GM18858 (cell line): Measurements from ENCODE around the gene TBC1D10A.

ENCODE experiments used
- ATAC-seq: cut with Tn5 transposase; IDR thresholded peaks from one replicate; pipeline ENCODE4 v1.9.1; 2021; ENCODE audit not compliant: unreplicated experiment

The TBC1D10A gene

DNA sequence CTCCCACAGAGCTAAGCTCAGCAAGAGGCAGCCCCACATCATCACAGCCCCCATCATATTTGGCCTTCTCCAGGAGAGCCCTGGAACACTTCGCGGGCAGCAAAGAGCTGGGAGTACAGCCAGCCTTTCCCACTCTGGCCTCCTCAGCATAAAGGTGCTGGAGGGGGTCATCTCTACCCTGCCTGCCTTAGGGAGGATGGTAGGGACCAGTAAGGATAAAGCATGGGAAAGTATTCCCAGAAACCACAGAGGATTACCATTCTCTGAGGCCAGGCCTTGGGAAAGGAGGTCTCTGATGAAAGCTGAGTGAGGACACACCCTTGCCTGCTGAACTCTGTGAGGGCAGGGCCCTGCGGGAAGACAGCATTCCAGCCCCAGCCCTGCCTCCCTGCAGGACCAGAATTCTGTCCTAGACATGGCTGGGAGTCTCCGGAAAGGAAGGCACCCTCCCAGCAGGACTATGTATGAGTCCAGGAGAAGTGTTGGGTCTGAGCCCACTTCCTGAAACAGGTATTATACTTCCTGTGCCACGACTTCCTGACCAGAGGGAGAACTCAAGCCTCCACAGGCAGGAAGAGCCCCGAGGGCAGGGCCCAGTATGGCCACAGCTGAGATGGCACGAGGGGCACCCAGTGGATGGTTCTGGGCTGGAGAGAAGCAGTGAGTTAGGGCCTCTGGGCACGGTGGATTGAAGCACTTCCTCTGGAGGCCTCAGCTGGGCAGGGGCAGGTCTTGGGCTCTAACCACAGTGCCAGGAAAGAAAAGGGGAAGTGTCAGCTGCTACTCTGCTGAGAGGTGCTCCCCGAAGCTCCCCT lies 24.5 kb downstream of the TBC1D10A start:
- no peak for ATAC-seq

DNA sequence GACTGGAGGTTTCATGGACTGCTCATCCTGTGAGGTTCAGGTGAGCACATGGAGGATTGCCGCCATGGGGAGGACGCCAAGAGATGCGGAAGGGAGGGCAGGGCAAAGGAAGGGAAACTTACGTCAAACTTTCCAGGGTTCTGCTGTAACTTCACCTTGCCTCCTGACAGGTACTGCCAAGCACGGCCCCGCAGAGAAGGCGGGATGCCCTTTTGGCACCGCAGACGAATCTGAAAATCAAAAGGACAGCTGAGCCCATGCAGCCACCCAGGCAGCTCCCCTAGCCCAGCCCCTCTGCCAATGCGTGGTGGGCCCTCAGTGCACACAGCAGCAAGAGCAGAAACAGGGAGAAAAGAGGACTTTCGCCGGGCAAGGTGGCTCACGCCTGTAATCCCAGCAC lies 27.4 kb downstream of the TBC1D10A start:
- ATAC-seq = no peak

DNA sequence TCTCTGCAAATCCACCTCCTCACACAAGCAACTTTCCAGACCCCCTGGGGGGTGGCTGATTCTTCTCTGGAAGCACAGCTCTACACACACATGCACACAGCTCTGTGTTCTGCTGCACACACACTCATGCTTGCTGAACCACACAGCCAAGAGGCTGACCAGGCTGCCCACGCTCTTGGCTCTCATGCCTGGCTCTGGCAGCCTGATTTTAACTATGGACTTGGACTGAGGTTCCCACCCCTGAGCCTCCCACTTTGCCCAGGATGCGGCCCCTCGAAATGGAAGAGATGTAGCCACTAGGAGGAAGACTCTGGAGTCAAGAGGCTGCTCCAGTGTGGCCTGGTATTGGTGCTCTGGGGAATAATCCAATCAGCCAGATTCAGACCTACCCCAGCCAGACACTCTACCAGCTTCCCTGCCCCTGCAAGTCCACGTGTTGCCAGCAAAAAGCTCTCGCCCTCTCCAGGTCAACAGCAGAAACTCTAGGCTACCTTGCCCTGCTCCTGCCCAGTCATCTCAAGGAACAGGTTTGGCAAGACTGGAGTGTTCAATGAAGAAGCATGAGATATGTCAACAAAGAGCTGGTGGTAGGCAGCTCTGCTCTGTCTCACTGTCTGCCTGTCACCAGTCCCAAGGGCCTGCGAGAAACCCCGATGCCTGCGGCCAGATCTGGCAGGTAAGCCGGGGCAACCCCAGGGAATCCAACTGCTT lies 28.6 kb downstream of the TBC1D10A start:
- ATAC-seq = no peak

DNA sequence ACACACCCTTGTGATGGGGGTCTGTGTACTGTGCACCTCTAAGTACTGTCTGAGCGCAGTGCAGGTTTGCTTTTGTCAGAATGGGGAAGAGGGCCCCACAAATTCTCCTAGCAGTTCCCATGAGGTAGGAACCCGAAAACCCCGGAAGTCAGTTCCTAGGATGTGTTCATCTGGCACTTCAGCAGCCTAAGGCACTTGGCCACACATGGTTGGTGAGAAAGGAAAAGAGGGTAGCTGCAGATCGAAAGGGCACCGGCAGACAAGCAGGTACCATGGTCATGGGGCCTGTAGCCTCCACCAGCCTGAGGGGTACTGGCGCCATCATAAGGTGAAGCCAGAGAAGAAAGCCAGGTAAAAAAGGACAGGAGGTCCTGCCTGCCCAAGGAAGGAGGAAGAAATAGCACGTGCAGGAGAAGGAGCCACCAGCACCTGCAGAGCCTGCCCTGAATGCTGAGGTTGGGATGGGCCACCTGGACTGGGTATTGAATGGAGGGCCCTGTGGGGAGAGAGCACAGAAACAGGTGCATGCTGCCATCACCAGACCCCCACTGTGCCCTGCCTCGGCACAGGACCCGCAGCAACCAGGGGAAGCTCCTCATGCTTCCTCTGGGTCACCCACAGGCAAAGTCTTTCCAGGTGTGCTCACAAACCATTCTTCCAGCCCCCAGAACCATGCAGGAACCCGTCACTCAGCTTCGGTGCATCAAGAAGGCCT lies 29.3 kb downstream of the TBC1D10A start:
- no peak for ATAC-seq

DNA sequence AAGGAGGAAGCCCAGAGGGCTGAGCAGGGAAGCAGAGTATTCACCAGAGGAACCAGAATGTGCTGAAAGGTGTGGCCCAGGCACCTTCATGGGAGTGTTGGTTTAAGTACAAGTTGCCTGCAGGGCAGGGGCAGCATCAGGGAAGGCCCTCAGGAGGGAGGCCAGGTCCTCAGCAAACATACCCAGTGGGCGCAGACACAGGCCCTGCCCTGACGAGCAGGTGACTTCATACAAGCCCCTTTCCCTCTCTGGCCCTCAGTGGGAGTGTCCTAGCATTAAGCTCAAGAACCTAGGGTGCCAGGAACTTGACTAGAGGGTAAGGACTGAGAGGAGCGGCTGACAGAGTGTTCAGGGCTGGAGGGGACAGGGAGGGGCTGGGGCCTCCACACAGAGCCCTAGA lies 29.9 kb downstream of the TBC1D10A start:
- no peak for ATAC-seq

DNA sequence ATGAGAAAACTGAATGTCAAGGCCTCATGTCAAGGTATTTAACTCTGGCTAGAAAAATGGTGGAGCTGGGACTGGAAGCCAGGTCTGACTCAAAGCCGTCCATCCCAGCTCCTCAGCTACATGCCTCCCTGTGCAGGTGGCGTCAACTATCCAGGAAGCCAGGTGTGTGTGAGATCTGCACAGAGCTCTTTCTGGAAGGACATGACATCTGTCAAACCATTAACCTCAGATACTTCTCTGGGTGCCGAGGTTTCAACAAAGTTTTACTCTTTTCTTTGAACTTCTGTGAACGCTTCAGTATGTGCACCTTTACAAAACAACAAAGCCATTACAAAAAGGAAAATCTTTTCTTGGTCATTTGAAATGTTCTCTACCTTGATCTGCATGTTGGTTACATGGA lies 30.4 kb downstream of the TBC1D10A start:
- ATAC-seq = no peak

DNA sequence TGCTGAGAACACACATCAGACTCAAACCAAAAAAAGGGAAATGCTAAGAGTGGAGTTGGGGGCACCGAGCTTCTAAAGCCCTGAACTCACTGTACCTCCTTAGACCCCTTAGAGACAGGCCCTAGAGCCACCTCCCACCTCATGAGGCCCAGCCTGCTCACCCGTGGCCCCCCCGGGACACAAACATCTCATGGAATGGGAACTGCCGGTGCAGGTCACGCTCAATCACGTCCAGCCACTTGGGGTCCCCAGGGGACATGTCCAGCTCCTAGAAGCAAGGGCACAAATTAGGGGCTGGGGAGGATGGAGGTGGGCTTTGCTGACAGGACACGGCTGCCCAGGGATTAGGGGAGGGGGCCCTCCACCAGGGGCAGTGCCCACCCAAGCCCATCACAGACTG lies 31.2 kb downstream of the TBC1D10A start:
- no peak for ATAC-seq

DNA sequence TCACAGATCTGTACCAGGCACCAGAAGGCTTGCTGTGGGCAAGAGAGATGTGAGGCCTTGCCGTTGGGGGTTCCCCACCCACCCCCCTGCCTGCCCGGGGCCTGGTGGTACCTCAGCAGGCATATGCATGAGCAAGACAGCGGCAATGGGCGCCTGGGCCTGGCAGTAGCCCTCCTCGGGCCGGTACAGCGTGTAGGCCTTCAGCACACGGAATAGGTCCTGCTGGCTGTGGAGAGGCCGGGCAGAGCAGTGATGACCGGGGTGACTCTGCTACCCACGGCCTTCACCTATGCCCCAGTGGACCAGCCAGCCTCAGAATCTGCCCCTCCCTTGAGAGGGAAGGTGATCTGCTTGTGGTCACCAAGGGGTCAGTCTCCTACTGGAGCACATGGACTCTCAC lies 31.9 kb downstream of the TBC1D10A start:
- no peak for ATAC-seq

DNA sequence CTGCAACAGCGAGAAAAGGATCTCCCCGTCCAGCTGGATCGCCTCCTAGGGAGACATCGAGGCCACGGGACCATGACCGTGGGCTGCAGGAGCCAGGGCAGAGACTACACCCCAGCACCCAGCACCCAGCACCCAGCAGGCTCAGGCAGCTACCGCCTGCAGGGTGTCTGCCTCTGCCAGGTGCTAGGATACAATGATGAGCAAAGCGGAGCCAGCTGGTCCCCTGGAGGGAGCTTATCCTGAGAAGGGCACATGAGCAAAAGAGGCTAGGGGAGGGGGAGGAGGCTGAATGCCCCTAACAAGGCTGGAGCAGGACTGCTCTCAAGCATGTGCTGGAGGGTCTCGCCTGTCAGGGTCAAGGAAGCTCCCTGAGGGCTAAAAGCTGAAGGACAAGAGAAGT lies 32.7 kb downstream of the TBC1D10A start:
- no peak for ATAC-seq

DNA sequence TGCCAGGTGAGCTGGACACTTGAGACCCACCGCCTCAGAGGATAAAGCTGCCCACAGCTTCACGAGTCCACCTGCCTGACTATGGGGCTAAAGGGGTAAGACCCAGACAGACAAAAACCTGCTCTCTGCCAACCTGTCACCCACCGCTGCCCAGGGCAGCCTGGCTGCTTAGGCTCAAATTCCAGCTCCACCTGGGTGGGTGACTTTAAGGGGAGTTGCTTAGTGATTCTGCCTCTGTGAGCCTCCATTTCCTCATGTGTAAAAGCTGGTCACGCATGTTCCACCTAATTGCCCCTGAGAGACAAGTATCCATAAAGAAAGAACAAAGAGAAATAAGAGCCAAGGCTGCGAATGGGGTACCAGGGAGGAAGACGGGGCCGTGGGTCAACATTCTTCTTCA lies 33.7 kb downstream of the TBC1D10A start:
- ATAC-seq = no peak

DNA sequence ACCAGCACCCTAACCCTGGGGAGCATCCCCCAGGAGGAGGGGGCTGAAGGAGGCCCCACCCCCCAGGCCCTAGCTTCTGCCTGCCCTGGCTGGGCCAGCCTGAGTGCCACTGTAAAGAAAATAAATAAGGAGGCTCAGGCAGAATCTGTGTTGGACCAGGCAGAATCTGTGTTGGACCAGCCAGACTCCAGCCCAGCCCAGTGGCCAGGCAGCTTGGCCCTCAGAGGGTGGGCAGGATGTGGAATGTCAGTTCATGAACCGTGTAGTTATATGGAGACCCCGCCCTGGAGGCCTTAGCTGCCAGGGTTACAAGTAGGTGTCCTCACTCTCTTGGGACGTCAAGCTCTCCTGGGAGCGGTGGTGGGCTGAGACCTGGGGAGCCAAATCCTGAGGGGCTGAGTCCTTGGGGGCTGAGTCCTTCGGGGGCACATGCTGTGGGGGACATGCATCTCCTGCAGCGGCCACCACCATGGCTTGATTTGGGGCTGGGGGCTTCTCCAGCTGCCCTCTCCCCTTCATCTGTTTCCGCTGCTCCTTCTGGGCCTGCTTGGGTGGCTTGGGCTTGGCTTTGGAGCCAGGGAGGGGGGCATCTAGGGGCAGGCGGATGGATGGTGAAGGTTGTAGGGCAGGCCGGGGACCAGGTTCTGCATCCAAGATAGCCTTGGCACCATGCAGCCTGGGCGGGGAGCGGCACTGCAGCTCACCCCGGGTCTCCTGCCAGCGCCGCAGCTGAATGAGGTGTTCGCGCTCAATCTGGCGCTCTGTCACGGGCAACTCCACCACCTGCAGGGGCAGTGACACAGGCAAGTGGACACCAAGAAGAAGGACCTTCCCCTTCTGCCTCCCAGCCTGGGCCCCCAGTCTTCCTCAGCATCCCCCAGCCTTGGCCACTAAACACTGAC lies 34.4 kb downstream of the TBC1D10A start:
- ATAC-seq = no peak

DNA sequence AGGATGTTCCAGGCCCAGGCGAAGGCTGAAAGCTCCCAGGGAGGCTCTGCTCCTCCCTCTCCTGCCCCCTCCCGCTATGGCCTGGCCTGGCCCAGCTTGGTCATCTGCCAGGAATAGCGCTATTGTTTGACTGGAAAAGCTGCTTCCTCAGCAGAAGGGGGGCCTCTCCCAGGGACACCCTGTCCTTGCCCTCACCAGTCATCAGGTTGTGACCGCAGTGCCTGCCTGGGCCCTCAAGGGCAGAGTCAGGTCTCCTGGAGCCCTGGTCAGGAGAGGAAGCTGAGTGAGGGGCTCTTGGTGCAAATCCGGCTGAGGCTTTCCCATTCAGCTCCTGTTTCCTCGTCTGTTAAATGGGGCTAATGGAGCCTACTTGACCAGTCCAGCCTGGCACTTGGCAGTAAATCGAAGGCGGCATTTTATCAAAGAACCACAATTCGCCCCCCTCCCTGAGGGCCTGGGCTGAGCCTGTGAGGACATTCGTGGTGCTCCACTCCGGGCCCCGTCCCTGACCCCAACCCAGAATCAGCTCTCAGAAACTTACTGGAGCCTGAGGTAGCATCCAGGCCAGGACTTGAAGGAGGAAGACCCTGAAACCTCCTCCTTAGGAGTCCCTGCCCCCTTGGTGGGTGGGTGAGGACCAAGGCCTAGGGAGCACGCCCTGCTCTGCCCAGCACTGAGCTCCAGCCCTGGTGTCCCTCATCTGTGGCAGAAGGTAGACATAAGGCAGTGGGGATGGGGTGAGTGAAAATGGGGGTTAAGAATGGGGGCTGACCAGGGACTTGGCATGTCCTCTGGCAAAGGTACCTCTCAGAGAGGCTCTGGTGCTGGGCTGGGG lies 35.5 kb downstream of the TBC1D10A start:
- ATAC-seq = no peak

DNA sequence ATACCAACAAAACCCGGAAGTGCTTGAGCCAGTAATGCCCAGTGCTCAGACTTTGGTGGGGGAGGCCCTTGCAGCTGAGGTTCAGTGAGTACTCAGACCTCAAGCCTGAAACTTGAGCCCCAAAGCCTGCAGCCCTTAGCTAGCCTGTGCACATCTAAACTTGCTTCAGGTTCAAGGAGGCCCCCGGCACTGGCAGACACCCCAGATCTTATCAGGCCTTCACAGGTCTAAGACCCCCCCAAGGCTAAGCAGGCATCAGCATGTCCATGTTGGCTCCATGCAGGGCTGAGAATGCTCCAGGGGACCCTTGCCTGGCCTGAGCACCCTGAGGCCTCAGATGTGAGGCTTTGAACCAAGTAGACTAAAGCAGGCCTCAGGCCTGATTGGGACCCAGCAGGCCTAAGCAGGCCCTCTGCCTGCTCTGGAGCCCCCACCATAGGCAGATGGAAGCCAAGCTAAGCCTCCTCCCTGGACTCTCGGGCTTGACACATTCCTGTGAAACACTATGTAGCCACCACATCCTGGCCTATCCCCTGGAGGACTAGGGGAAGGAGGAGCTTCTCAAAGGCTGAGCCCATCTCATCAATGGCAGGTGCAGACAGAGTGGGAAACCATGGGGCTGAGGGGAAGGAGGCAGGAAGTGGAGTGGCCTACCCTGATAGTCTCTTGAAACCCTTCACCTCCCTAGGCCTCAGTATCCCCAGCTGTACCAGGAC lies 36.2 kb downstream of the TBC1D10A start:
- ATAC-seq = no peak

DNA sequence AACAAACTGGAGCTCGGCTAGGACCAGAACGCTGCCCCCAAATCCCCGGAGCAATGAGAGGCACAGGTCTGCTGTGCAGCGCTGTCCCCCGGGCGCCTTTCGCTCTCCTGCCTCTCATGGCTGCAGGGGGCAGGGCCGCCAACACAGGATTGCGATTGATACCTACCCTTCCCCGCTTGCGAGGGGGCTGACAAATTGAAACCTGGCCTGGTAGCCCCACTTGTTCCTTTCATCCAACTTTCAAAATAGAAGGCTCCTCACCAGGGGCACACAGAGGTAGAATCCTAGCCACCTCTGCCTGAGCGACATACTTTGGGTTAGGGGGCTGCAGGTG lies 36.8 kb downstream of the TBC1D10A start:
- ATAC-seq = no peak

DNA sequence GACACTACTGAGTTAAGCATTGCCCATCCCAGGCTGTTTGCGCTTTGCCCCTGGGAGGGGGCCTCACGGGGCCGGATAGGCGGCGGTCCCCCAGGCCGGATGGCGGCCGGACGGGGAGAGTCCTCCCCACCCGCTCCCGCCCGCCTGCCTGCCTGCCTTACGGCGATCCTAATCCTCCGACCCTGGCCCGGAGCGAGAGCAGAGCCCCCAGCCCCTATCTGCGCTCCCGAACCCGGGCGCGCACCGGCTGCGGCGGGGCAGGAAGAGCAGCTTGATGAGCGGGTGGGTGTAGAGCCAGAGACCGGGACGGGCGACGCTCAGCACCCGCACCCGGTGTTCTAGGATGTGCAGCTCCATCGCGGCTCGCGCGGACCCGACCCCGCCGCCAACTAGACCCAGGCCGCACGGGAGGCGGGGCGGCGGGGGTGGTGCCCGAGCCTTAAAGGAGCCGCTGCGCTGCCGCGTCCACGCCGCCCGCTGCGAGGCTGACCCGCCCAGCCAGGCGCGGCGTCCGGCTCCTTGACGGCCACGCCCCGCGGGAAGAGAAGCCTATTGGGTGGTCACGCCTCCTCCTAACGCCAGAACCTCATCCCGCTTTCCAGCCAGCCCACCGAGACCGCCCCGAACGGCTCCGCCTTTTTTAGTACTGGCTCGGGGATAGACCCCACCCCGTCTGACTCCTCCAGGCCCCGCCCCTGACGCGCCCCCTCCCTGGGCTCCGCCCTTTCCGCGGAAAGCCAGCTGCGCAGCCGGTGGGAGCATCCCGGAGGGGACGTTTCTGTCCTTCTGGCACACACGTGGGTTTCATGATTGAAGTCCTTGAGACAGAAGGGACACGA lies 37.4 kb downstream of the TBC1D10A start, which contains the start of gene CASTOR1:
TSS of gene CASTOR1 (minus strand) at position 365 of the 839 bp plus-strand sequence. CDS start at position 357, 8 bp downstream.
- ATAC-seq = peak; percentile 35

DNA sequence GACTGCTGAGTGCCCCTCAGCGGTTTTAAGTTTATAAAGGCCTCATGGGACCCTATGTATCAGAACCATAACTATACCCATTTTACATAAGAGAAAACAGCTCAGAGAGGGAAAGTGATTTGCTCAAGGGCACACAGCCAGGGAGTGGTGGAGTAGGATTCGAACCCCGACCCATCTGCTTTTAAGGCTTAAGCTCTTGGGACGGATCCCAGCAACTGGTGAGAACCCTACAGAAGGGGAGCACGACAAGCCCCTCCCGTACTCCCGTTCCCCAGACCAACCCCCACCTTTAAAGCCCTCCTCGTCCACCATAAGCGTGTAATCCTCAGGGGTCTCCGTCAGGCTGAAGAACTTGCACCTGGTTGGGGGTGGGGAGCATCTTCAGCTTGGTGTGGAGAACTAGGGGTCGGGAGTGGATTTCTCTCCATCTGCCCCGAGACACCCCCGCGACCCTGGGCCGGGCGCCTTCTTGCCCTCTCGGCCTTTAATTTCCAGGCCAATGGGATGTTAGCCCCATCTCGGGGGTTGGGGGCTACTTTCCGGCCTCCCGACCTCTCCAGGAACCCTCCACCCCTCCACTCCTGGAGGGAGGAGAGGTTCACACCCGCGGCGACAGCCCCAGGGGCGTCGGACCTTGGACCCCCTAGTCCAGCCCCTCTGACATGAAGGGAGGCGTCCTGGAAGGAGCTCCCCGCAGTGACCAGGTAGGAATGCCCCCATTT lies 38.2 kb downstream of the TBC1D10A start:
- no peak for ATAC-seq

DNA sequence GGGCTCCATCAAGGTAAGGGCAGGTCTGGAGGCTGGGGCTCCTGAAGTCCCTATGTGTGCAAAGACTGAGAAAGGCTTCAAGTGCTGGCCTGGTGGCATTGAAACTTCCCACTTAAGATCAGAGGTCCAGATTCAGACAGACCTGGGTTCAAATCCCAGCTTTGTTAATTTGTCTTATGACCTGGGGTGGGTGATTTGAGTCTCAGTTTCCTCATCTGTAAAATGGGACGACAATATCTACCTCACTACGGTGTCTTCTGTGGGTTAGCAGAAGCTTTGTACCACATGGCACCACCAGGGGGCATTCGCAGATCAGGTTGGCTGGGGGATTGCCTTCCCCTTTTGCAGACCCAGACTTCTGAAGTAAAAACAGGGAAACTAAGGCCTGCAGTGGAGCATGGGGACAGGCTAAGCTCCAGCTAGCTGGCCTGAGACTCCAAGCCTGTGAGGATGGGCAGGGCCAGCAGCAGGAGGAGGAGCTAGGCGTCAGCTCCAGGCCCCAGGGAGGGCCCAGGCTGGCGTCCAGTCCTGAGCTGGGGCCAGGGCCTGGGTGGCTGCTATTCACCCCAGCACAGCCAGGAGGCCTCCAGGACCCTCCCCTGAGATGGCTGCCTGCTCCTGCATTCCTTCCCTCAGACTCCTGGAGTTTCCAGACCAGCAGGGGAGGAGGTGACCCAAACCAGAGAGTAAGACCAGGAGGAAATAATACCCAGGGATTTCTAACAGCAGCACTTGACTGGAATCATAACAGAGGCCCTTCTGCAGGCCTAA lies 38.9 kb downstream of the TBC1D10A start:
- no peak for ATAC-seq
